ENCODE results near the gene HNRNPU.
A peak's percentile ranks its signal among the peaks of the same experiment; 100 is the strongest.

HNRNPU gene

DNA sequence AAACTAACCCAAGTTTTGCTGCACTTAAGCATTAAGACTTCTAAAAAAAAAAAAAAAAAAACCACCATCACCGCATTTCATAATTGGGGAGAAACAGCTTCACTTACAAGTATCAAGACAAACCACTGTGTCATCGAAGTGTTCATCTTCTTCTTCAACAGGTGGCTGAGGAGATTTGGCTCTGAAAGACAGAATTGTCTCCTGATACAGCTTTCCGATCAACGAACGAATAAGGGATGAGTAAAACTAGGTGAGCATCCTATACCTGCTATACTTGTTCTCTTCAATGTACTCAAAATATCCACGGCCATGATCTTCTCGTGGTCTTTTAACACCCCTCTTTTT is 2.0 kb downstream of the HNRNPU start:
- peak overlapping the region; percentile 99 for H3K4me3 ChIP-seq (replicated peaks; ENCODE audit: low read depth, low read length)
- TF ChIP-seq, protein P1, sequence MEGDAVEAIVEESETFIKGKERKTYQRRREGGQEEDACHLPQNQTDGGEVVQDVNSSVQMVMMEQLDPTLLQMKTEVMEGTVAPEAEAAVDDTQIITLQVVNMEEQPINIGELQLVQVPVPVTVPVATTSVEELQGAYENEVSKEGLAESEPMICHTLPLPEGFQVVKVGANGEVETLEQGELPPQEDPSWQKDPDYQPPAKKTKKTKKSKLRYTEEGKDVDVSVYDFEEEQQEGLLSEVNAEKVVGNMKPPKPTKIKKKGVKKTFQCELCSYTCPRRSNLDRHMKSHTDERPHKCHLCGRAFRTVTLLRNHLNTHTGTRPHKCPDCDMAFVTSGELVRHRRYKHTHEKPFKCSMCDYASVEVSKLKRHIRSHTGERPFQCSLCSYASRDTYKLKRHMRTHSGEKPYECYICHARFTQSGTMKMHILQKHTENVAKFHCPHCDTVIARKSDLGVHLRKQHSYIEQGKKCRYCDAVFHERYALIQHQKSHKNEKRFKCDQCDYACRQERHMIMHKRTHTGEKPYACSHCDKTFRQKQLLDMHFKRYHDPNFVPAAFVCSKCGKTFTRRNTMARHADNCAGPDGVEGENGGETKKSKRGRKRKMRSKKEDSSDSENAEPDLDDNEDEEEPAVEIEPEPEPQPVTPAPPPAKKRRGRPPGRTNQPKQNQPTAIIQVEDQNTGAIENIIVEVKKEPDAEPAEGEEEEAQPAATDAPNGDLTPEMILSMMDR (IDR thresholded peaks at IDR 0.05; ENCODE audit: insufficient read depth, low read length, poor library complexity, severe bottlenecking): no peak
- peak; percentile 22 for DNase-seq (ENCODE audit: extremely low read depth, insufficient read length)
- H3K36me3 ChIP-seq (ENCODE audit: control insufficient read depth, insufficient read depth, low read length): peaks cover 14% of the 10 kb centered on the region
- no peaks in the 10 kb centered on the region for H3K27me3 ChIP-seq (replicated peaks; ENCODE audit: control insufficient read depth, insufficient read depth, low read length)

DNA sequence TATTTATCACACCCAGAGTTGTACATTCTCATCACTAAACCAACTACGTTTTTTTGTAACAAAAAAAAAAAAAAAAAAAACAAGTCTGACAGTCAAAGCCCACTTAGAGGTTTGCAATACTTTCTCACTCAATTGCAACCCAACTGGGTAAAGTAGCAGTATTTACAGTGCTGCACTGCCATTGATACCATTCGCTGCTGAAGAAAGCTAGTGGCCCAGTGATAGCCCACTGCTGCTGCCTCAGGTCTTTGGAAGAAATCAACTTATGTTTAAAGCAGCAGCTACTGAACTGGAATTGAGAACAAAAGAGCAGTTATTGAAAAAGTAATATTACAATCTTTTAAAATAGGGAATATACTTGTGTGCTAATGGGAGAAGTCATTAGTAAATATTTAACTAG is 2.7 kb downstream of the HNRNPU start:
- TF ChIP-seq, protein P1 (IDR thresholded peaks at IDR 0.05; ENCODE audit: insufficient read depth, low read length, poor library complexity, severe bottlenecking): no peak
- peak overlapping the region; percentile 99 for H3K4me3 ChIP-seq (replicated peaks; ENCODE audit: low read depth, low read length)
- H3K27me3 ChIP-seq (replicated peaks; ENCODE audit: control insufficient read depth, insufficient read depth, low read length): no peaks in the 10 kb centered on the region
- H3K36me3 ChIP-seq (ENCODE audit: control insufficient read depth, insufficient read depth, low read length): peaks cover 19% of the 10 kb centered on the region
- no peak for DNase-seq (ENCODE audit: extremely low read depth, insufficient read length)

DNA sequence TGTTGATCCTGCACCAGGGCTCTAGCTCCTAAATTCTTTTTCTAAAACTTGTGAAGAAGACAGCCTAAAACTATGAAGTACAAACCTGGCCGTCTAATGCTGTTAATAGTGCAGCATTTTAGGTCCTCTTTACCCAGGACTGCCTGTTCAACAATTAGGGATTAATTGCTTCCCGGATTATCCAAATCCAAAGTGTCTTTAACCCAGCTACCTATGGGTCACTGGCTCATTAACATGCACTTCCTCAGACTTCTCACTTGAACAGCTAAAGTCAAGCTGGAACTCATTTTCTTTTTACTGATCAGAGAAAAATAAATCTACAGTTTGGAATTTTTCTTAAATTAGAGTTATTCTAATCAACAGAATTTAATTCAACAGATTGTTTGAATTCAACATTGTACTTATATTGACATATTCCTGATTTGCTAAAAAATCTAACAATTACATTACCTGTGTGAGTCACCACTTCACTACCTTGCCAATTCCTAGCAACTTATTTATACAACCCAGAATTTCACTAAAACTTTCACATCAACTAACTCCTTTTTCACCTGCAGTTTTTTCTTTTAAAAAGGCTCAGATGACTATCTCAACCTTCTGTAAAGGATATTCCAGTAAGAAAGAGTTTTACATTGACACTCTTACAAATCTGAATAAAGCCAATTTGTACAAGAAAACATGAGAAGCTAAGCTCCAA is 3.3 kb downstream of the HNRNPU start:
- peaks cover 21% of the 10 kb centered on the region for H3K36me3 ChIP-seq (ENCODE audit: control insufficient read depth, insufficient read depth, low read length)
- DNase-seq (ENCODE audit: extremely low read depth, insufficient read length): no peak
- H3K27me3 ChIP-seq (replicated peaks; ENCODE audit: control insufficient read depth, insufficient read depth, low read length): no peaks in the 10 kb centered on the region
- peak overlapping the region; percentile 99 for H3K4me3 ChIP-seq (replicated peaks; ENCODE audit: low read depth, low read length)
- TF ChIP-seq, protein P1 (IDR thresholded peaks at IDR 0.05; ENCODE audit: insufficient read depth, low read length, poor library complexity, severe bottlenecking): no peak

DNA sequence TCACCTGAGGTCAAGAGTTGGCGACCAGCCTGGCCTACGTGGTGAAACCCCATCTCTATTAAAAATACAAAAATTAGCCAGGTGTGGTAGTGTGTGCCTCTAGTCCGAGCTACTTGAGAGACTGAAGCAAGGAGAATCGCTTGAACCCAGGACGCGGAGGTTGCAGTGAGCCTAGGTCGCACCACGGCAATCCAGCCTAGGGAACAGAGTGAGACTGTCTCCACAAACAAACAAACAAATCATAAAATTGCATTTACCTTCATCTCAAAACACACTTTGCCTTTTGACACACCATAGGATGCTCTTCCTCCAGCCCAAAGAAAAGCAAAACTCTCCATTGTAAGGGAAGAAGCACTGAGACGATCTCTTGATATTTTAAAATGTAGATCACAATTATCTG is 4.3 kb downstream of the HNRNPU start:
- Histone ChIP-seq H3K27me3 (replicated peaks; ENCODE audit: control insufficient read depth, insufficient read depth, low read length) (no peaks in the 10 kb centered on the region), H3K36me3 (ENCODE audit: control insufficient read depth, insufficient read depth, low read length) (peaks cover 27% of the 10 kb centered on the region), H3K4me3 (replicated peaks; ENCODE audit: low read depth, low read length) (peak overlapping the region; percentile 25; the same call in 1 of the 2 replicates)
- no peak for DNase-seq (ENCODE audit: extremely low read depth, insufficient read length)
- TF ChIP-seq, protein P1 (IDR thresholded peaks at IDR 0.05; ENCODE audit: insufficient read depth, low read length, poor library complexity, severe bottlenecking): no peak

DNA sequence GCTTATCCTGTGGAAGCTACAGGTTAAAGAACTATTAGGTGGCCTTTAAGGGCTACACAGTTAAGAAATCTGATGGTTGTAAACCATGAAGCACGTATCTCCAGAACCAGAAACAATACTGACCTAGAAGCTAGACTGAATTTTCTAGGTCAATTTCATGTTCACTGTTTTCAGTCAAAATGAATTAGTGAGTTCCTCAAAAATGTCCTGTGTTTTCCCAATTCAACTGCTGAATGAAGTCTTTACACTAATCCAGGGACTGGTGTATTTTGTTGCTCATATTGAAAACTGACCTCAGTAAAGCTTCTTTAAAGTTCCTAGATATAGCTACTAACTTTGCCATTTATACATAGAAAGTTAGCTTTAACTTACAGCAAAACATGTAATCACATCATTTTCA is 6.0 kb downstream of the HNRNPU start:
- Histone ChIP-seq H3K36me3 (ENCODE audit: control insufficient read depth, insufficient read depth, low read length) (peaks cover 27% of the 10 kb centered on the region), H3K27me3 (replicated peaks; ENCODE audit: control insufficient read depth, insufficient read depth, low read length) (no peaks in the 10 kb centered on the region), H3K4me3 (replicated peaks; ENCODE audit: low read depth, low read length) (no peak overlapping the region)
- DNase-seq (ENCODE audit: extremely low read depth, insufficient read length): no peak
- TF ChIP-seq, protein P1 (IDR thresholded peaks at IDR 0.05; ENCODE audit: insufficient read depth, low read length, poor library complexity, severe bottlenecking): no peak

DNA sequence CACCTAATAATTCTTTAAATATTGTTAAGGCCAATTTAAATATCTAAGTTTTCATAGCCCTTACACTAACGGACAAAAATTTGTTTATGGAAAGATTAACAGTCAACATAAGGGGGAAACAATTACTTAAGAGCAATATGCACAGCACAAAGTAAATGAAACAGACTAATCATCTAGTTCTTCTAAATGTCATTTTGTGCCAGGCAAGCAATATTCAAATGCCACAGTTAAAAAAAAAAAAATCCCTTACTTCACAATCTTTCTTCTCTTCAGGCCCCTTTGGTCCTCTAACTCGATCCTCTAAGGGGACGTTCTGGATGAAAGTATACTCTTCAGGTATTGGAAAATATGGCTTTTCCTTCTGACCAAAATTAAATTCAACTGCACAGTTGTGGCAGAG is 6.6 kb downstream of the HNRNPU start:
- Histone ChIP-seq H3K4me3 (replicated peaks; ENCODE audit: low read depth, low read length) (no peak overlapping the region), H3K36me3 (ENCODE audit: control insufficient read depth, insufficient read depth, low read length) (peaks cover 27% of the 10 kb centered on the region), H3K27me3 (replicated peaks; ENCODE audit: control insufficient read depth, insufficient read depth, low read length) (no peaks in the 10 kb centered on the region)
- TF ChIP-seq, protein P1 (IDR thresholded peaks at IDR 0.05; ENCODE audit: insufficient read depth, low read length, poor library complexity, severe bottlenecking): no peak
- DNase-seq (ENCODE audit: extremely low read depth, insufficient read length): no peak

Measured in GM06990 (cell line).